ENCODE measurements around the gene RECQL.

The RECQL gene
- 83.2 to 183 (median 142) reads per million in 17 experiments for total RNA-seq

GRCh38 chr12:21501258-21502163 lies at the start of gene RECQL, which contains the start of gene GOLT1B:
Gene RECQL (minus strand): TSS chr12:21501635. CDS start chr12:21499570, 2,065 bp downstream.
Gene GOLT1B (plus strand): TSS chr12:21501789. CDS start chr12:21501924, 135 bp downstream.
- DNase-seq = peak; percentile 95 to 99 (median 97)

GRCh38 chr12:21547437-21547836 lies 46.0 kb upstream of the RECQL start:
- no peak for DNase-seq

- DNase-seq = no peak
Measured at GRCh38 chr12:21546716-21547115, 45.3 kb upstream of the RECQL start.

GRCh38 chr12:21545557-21545956 lies 44.1 kb upstream of the RECQL start:
- DNase-seq = no peak

- no peak for DNase-seq
Measured at GRCh38 chr12:21543151-21543550, 41.7 kb upstream of the RECQL start.

GRCh38 chr12:21542403-21542802 lies 41.0 kb upstream of the RECQL start:
- no peak for DNase-seq

- DNase-seq = no peak
Measured at GRCh38 chr12:21541773-21542172, 40.3 kb upstream of the RECQL start.

- no peak for DNase-seq
Measured at GRCh38 chr12:21539797-21540196, 38.4 kb upstream of the RECQL start.

- no peak for DNase-seq
Measured at GRCh38 chr12:21538061-21538653, 36.7 kb upstream of the RECQL start.

- no peak for DNase-seq
Measured at GRCh38 chr12:21529456-21529855, 28.0 kb upstream of the RECQL start.

- no peak for DNase-seq
Measured at GRCh38 chr12:21528953-21529352, 27.5 kb upstream of the RECQL start.

- peak in 3 of 4 experiments; percentile 2 to 37 (median 11) for DNase-seq
Measured at GRCh38 chr12:21527451-21528180, 26.2 kb upstream of the RECQL start.

- no peak for DNase-seq
Measured at GRCh38 chr12:21526721-21527345, 25.4 kb upstream of the RECQL start.

GRCh38 chr12:21526053-21526452 lies 24.6 kb upstream of the RECQL start, which contains the start of gene SPX:
Gene SPX (plus strand): TSS chr12:21526296. CDS start chr12:21526473, 177 bp downstream.
- DNase-seq = no peak

GRCh38 chr12:21523148-21523547 lies 21.7 kb upstream of the RECQL start:
- no peak for DNase-seq

GRCh38 chr12:21521541-21521940 lies 20.1 kb upstream of the RECQL start:
- no peak for DNase-seq

GRCh38 chr12:21518451-21518850 lies 17.0 kb upstream of the RECQL start:
- DNase-seq = no peak

- DNase-seq = no peak
Measured at GRCh38 chr12:21516281-21516680, 14.8 kb upstream of the RECQL start.

GRCh38 chr12:21509768-21510167 lies 8.3 kb upstream of the RECQL start:
- DNase-seq = no peak

GRCh38 chr12:21507849-21508248 lies 6.4 kb upstream of the RECQL start:
- DNase-seq = no peak

GRCh38 chr12:21505888-21506287 lies 4.5 kb upstream of the RECQL start:
- DNase-seq = no peak

GRCh38 chr12:21502872-21503271 lies 1.4 kb upstream of the RECQL start:
- peak in 1 of 4 experiments; percentile 1 for DNase-seq

GRCh38 chr12:21502164-21502496 lies 695 bp upstream of the RECQL start:
- peak; percentile 46 to 69 (median 60) for DNase-seq
